A549 (cell line): ENCODE measurements around the gene PRKN. TPM values are rescaled to one million over a fixed set of nuclear protein-coding genes. Genes with fewer than 3 reads are reported as not detected.

Experiments
- ATAC-seq, 2 experiments: fragments of 200-7000 bp in 1 of 2; fragments of >200 bp in 1 of 2; cut with Nextera tagmentation in 1 of 2; cut with Tn5 transposase in 1 of 2; 3 replicates each; pipeline versions ENCODE4 v1.8.0 to v1.9.1; 2018 to 2020; ENCODE audit warnings: mild to moderate bottlenecking in 1 of 2, moderate library complexity in 1 of 2
- CTCF ChIA-PET: fragments of 300-600 bp; sonication (Branson Sonifier 250); formaldehyde crosslinking; extraction: SDS; loops from one replicate; lab custom pipeline; 2021; ENCODE audit warnings: antibody characterized with exemption, inconsistent platforms; lab: Yijun Ruan, JAX
- POLR2A ChIA-PET: fragments of 350-600 bp; formaldehyde crosslinking; extraction: SDS; loops from one replicate; lab custom pipeline; 2021; ENCODE audit warnings: antibody characterized with exemption, inconsistent platforms; lab: Yijun Ruan, JAX
- DNase-seq, 2 experiments: peaks; one replicate each; pipeline versions ENCODE4 v3.0.0 to v3.0.0-alpha.2; 2011 to 2016; ENCODE audit warnings: low read depth in 1 of 2, low spot score in 1 of 2
- FAIRE-seq: peaks from 2 replicates; lab custom pipeline; 2011; peaks lifted over from hg19 to GRCh38; lab: Jason Lieb, UNC
- H3K27ac ChIP-seq, 2 experiments: fragments of >200 bp; sonication (Bioruptor Twin); formaldehyde crosslinking; 3 replicates each; pipeline ENCODE4 v1.5.1; 2016 to 2017
- H3K4me1 ChIP-seq: fragments of >200 bp; sonication (Bioruptor Twin); formaldehyde crosslinking; 3 replicates; pipeline ENCODE4 v1.6.1; 2016
- H3K4me2 ChIP-seq: fragments of >200 bp; sonication (Bioruptor Twin); formaldehyde crosslinking; 3 replicates; pipeline ENCODE4 v1.6.1; 2016
- H3K4me3 ChIP-seq: fragments of >200 bp; sonication (Bioruptor Twin); formaldehyde crosslinking; 3 replicates; pipeline ENCODE4 v1.5.1; 2016
- H3K9me3 ChIP-seq: fragments of >200 bp; sonication (Bioruptor Twin); formaldehyde crosslinking; 3 replicates; pipeline ENCODE4 v1.6.1; 2016
- EHMT2 ChIP-seq: fragments of 200-600 bp; sonication (generic); IDR thresholded peaks from 2 replicates; pipeline ENCODE4 v1.6.1; 2016; ENCODE audit warnings: antibody characterized with exemption, low read depth, mild to moderate bottlenecking, moderate library complexity
- EP300 ChIP-seq, 2 experiments: fragments of >200 bp; sonication (Bioruptor Twin); formaldehyde crosslinking; IDR thresholded peaks; 2 replicates in 1 of 2; 3 replicates in 1 of 2; pipeline ENCODE4 v1.6.1; 2016 to 2017
- FOSL2 ChIP-seq, 2 experiments: fragments of 450-650 bp in 1 of 2; fragments of >200 bp in 1 of 2; sonication (Bioruptor Twin) in 1 of 2; formaldehyde crosslinking; IDR thresholded peaks; 2 replicates each; pipeline versions ENCODE4 v1.5.0 to v1.6.1; 2016 to 2020; ENCODE audit warnings: mild to moderate bottlenecking in 1 of 2, moderate library complexity in 1 of 2
- GATA3 ChIP-seq: IDR thresholded peaks from 2 replicates; pipeline ENCODE4 v1.6.1; 2012; ENCODE audit warnings: borderline replicate concordance
- HDAC2 ChIP-seq: fragments of 200-600 bp; sonication (generic); IDR thresholded peaks from 2 replicates; pipeline ENCODE4 v1.6.1; 2016
- HOXB13 ChIP-seq: fragments of 250-450 bp; sonication (Bioruptor Pico); IDR thresholded peaks from 2 replicates; pipeline ENCODE4 v1.5.0; 2020; ENCODE audit warnings: low read depth, mild to moderate bottlenecking, moderate library complexity
- JUNB ChIP-seq: fragments of >200 bp; sonication (Bioruptor Twin); formaldehyde crosslinking; IDR thresholded peaks from 2 replicates; pipeline ENCODE4 v1.6.1; 2016
- KDM5A ChIP-seq: fragments of 200-600 bp; sonication (generic); IDR thresholded peaks from 2 replicates; pipeline ENCODE4 v1.6.1; 2016; ENCODE audit warnings: antibody characterized with exemption, mild to moderate bottlenecking
- NFE2L2 ChIP-seq: fragments of 150-350 bp; conservative IDR thresholded peaks from 2 replicates; pipeline ENCODE4 v1.6.1; 2014; ENCODE audit warnings: low read length
- NPAS2 ChIP-seq: fragments of 250-450 bp; sonication (Bioruptor Pico); IDR thresholded peaks from 2 replicates; pipeline ENCODE4 v1.8.0; 2022; ENCODE audit warnings: mild to moderate bottlenecking, moderate library complexity, borderline replicate concordance
- RAD21 ChIP-seq, 2 experiments: fragments of >200 bp in 1 of 2; sonication (Bioruptor Twin) in 1 of 2; formaldehyde crosslinking in 1 of 2; IDR thresholded peaks in 1 of 2; conservative IDR thresholded peaks in 1 of 2; 2 replicates in 1 of 2; 3 replicates in 1 of 2; pipeline ENCODE4 v1.6.1; 2012 to 2018; ENCODE audit warnings: inconsistent platforms in 1 of 2
- RFX5 ChIP-seq: fragments of 450-650 bp; IDR thresholded peaks from 2 replicates; pipeline ENCODE4 v1.7.1; 2014; ENCODE audit warnings: antibody characterized with exemption, mild to moderate bottlenecking, moderate library complexity
- RNF2 ChIP-seq: fragments of 200-600 bp; sonication (generic); IDR thresholded peaks from 2 replicates; pipeline ENCODE4 v1.6.1; 2016; ENCODE audit warnings: low read depth, mild to moderate bottlenecking, antibody characterized with exemption, moderate library complexity, borderline replicate concordance
- SMC3 ChIP-seq: fragments of >200 bp; sonication (Bioruptor Twin); formaldehyde crosslinking; IDR thresholded peaks from 3 replicates; pipeline ENCODE4 v1.6.1; 2018; ENCODE audit warnings: inconsistent platforms
- WGBS: methylation state at CpG from one replicate; pipeline ENCODE4 v1.1.6; 2017; ENCODE audit errors: missing lambda C conversion rate; 5-methylcytosine and 5-hydroxymethylcytosine counted together
- polyA plus RNA-seq, 4 experiments: library from polyadenylated mRNA; depleted of rRNA in 3 of 4; stranded (reverse); fragments of >200 nt; fragmentation: RNase III in 1 of 4; extraction: RNeasy Plus Mini Kit Qiagen cat#74134 plus additional on column Dnase treatment in 1 of 4; gene quantifications; 2 replicates in 3 of 4; 3 replicates in 1 of 4; pipeline ENCODE4 v1.2.3, GENCODE V29; 2011 to 2017
- TF ChIP-seq, protein P1 (sequence below): IDR thresholded peaks from 2 replicates; pipeline ENCODE4 v1.6.1; 2012
- TF ChIP-seq, protein P2 (sequence below): fragments of 150-350 bp; IDR thresholded peaks from 2 replicates; pipeline ENCODE4 v1.6.1; 2014; ENCODE audit warnings: low read depth, mild to moderate bottlenecking, low read length
- TF ChIP-seq, protein P3 (sequence below): fragments of 250-450 bp; sonication (Bioruptor Pico); IDR thresholded peaks from 2 replicates; pipeline ENCODE4 v1.5.0; 2021; ENCODE audit warnings: mild to moderate bottlenecking, moderate library complexity, borderline replicate concordance
- TF ChIP-seq, protein P4 (sequence below): fragments of >200 bp; sonication (Bioruptor Twin); formaldehyde crosslinking; IDR thresholded peaks from 3 replicates; pipeline ENCODE4 v1.6.1; 2016
- TF ChIP-seq, protein P5 (sequence below): fragments of 250-450 bp; sonication (Bioruptor Pico); IDR thresholded peaks from 2 replicates; pipeline ENCODE4 v1.5.0; 2020; ENCODE audit warnings: low read depth, mild to moderate bottlenecking, moderate library complexity
- TF ChIP-seq, protein P6 (sequence below): IDR thresholded peaks from 2 replicates; pipeline ENCODE4 v1.6.1; 2012; ENCODE audit warnings: low read depth, borderline replicate concordance

Gene PRKN
- polyA plus RNA-seq, 2 of the 4 experiments (the other 2 are of a cell fraction), result 0.36 to 0.39 TPM

DNA sequence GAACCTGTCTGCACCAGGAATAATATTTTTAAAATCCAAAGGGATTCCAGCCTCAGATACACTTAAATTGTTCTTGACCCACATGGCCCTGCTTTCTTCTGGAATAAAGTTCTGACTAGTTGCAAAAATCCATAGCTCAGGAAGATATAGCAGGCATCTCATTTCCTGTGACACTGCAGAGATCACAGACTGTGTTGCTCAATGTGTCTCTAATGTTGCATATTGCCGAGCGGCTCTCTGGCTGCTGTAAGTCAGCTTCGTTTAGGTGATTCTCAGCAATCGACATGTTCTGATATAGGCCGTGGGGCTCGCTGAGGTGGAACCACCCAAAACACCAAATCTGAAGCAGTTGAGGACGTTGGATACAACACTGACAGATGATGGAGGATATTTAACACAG is 955.4 kb downstream of the PRKN start:
- no peak for ATAC-seq
- Histone ChIP-seq H3K4me3 (no peak overlapping the region), H3K9me3 (no peaks in the 10 kb centered on the region), H3K4me2 (no peak overlapping the region), H3K4me1 (no peaks in the 10 kb centered on the region), H3K27ac (no peak overlapping the region)
- TF ChIP-seq NPAS2 (CRISPR knock-in tag), result no peak
- TF ChIP-seq, protein P1, sequence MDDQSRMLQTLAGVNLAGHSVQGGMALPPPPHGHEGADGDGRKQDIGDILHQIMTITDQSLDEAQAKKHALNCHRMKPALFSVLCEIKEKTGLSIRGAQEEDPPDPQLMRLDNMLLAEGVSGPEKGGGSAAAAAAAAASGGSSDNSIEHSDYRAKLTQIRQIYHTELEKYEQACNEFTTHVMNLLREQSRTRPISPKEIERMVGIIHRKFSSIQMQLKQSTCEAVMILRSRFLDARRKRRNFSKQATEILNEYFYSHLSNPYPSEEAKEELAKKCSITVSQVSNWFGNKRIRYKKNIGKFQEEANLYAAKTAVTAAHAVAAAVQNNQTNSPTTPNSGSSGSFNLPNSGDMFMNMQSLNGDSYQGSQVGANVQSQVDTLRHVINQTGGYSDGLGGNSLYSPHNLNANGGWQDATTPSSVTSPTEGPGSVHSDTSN, result no peak
- ChIA-PET CTCF (interaction anchor here (0.6 kb wide), 1 partner anchor 8 kb away, joined by 3 read pairs; no protein-coding TSS in a partner anchor), POLR2A (no interaction called here)
- 44% methylated on average over 4 of the region's 7 CpGs for WGBS
- FAIRE-seq, result no peak
- DNase-seq, result no peak

DNA sequence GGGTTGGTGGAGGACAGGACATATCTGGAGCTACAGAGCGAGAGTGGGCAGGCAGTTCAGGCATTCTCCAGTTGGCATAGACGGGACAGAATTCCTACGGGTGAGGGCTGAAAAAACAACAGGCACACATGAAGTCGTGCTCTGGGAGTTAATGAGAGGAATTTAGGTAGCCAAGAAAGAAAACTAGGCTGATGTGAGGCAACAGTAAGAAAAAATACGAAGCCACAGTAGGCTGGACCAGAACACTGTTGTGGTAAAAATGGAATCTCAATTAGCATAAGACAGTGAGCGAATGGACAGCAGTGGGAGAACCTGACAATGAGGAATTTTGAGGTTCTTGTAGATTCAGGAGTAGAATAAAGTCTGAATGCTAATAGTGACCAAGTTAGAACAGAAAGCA is 965.6 kb downstream of the PRKN start:
- DNase-seq (no peak), ATAC-seq (no peak), FAIRE-seq (no peak)
- Histone ChIP-seq H3K4me3 (no peak overlapping the region), H3K9me3 (no peaks in the 10 kb centered on the region), H3K4me2 (no peak overlapping the region), H3K4me1 (no peaks in the 10 kb centered on the region), H3K27ac (no peak overlapping the region)
- ChIA-PET POLR2A (no interaction called here), CTCF (interaction anchor here (1.2 kb wide), 1 partner anchor 14 kb away, joined by 4 read pairs; no protein-coding TSS in a partner anchor)
- no peak for TF ChIP-seq RNF2
- TF ChIP-seq EP300 (IDR thresholded peaks at IDR 0.05), result no peak
- TF ChIP-seq, protein P2, sequence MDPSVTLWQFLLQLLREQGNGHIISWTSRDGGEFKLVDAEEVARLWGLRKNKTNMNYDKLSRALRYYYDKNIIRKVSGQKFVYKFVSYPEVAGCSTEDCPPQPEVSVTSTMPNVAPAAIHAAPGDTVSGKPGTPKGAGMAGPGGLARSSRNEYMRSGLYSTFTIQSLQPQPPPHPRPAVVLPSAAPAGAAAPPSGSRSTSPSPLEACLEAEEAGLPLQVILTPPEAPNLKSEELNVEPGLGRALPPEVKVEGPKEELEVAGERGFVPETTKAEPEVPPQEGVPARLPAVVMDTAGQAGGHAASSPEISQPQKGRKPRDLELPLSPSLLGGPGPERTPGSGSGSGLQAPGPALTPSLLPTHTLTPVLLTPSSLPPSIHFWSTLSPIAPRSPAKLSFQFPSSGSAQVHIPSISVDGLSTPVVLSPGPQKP, result no peak
- no peak for TF ChIP-seq FOSL2 (IDR thresholded peaks at IDR 0.05)
- TF ChIP-seq FOSL2 (CRISPR knock-in tag; IDR thresholded peaks at IDR 0.05), result no peak
- no peak for TF ChIP-seq NFE2L2
- WGBS, result 55% methylated on average over 6 of the region's 6 CpGs

DNA sequence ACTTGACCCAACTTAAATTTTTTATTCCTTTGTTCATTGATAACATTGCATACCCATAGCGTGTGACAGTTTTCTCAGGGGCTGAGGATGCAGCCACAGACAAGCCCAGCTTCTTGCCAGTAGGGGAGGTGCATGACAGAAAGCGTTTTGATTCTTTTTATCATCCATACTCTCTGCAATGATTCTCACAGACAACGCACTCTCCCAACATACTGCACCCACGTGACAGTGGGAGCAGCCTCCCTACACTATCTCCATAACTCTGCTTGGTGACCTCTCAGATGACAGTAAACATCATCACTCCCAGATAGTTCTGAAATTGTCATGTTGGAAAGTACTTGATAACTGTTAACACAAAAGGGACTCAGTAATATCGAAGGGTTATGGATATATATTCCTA is 972.5 kb downstream of the PRKN start:
- TF ChIP-seq HDAC2 (no peak), RAD21 (conservative IDR thresholded peaks at IDR 0.05 in 1 of 2, IDR thresholded peaks at IDR 0.05 in 1 of 2) (no peak), JUNB (no peak), RNF2 (no peak), GATA3 (no peak), KDM5A (no peak), RFX5 (no peak), HOXB13 (CRISPR knock-in tag) (no peak), SMC3 (no peak), EHMT2 (no peak)
- TF ChIP-seq, protein P3, sequence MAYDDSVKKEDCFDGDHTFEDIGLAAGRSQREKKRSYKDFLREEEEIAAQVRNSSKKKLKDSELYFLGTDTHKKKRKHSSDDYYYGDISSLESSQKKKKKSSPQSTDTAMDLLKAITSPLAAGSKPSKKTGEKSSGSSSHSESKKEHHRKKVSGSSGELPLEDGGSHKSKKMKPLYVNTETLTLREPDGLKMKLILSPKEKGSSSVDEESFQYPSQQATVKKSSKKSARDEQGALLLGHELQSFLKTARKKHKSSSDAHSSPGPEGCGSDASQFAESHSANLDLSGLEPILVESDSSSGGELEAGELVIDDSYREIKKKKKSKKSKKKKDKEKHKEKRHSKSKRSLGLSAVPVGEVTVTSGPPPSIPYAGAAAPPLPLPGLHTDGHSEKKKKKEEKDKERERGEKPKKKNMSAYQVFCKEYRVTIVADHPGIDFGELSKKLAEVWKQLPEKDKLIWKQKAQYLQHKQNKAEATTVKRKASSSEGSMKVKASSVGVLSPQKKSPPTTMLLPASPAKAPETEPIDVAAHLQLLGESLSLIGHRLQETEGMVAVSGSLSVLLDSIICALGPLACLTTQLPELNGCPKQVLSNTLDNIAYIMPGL (CRISPR knock-in tag), result no peak
- TF ChIP-seq, protein P4, sequence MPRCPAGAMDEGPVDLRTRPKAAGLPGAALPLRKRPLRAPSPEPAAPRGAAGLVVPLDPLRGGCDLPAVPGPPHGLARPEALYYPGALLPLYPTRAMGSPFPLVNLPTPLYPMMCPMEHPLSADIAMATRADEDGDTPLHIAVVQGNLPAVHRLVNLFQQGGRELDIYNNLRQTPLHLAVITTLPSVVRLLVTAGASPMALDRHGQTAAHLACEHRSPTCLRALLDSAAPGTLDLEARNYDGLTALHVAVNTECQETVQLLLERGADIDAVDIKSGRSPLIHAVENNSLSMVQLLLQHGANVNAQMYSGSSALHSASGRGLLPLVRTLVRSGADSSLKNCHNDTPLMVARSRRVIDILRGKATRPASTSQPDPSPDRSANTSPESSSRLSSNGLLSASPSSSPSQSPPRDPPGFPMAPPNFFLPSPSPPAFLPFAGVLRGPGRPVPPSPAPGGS, result no peak
- TF ChIP-seq, protein P5, sequence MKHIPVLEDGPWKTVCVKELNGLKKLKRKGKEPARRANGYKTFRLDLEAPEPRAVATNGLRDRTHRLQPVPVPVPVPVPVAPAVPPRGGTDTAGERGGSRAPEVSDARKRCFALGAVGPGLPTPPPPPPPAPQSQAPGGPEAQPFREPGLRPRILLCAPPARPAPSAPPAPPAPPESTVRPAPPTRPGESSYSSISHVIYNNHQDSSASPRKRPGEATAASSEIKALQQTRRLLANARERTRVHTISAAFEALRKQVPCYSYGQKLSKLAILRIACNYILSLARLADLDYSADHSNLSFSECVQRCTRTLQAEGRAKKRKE (CRISPR knock-in tag), result no peak
- TF ChIP-seq, protein P6, sequence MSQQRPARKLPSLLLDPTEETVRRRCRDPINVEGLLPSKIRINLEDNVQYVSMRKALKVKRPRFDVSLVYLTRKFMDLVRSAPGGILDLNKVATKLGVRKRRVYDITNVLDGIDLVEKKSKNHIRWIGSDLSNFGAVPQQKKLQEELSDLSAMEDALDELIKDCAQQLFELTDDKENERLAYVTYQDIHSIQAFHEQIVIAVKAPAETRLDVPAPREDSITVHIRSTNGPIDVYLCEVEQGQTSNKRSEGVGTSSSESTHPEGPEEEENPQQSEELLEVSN, result no peak
- WGBS, result 59% methylated on average over 5 of the region's 5 CpGs
- H3K4me2 ChIP-seq, result no peak overlapping the region
- DNase-seq, result no peak
- no peak overlapping the region for H3K4me3 ChIP-seq
- H3K9me3 ChIP-seq, result no peaks in the 10 kb centered on the region
- ATAC-seq, result no peak
- H3K4me1 ChIP-seq, result peaks cover 17% of the 10 kb centered on the region; the same call in 2 of the 3 replicates
- H3K27ac ChIP-seq, result no peak overlapping the region
- ChIA-PET POLR2A (no interaction called here), CTCF (no interaction called here)
- FAIRE-seq, result no peak
